Skeletal muscle tissue (tissue), 4 donors: ENCODE data around the gene DRC3. TPM values are rescaled to one million over a fixed set of nuclear protein-coding genes. Genes with fewer than 3 reads are reported as not detected.
"Not testable (repeated sequence)": the region's sequence is repeated elsewhere in the genome, so short reads cannot be mapped to it uniquely, and the experiment has no call there.

ENCODE experiments used
- H3K27ac ChIP-seq: one replicate; pipeline ENCODE4 v1.7.0; 2013; ENCODE audit warnings: mild to moderate bottlenecking, low read depth, low read length, inconsistent platforms
- H3K27me3 ChIP-seq, 3 donors: one replicate each; pipeline ENCODE4 v1.7.0; 2013; ENCODE audit warnings: low read length in 3 of 3; ENCODE audit not compliant: control insufficient read depth in 3 of 3, insufficient read depth in 3 of 3
- H3K36me3 ChIP-seq, 3 donors: one replicate each; pipeline ENCODE4 v1.7.0; 2013; ENCODE audit warnings: low read length in 3 of 3; ENCODE audit not compliant: control insufficient read depth in 3 of 3, insufficient read depth in 3 of 3
- H3K4me1 ChIP-seq, 3 donors: one replicate each; pipeline ENCODE4 v1.7.0; 2013; ENCODE audit warnings: low read length in 3 of 3, mild to moderate bottlenecking in 3 of 3; ENCODE audit not compliant: control insufficient read depth in 3 of 3, insufficient read depth in 3 of 3
- H3K4me3 ChIP-seq, 3 donors: one replicate each; pipeline ENCODE4 v1.7.0; 2013; ENCODE audit warnings: low read length in 3 of 3
- H3K9ac ChIP-seq, 3 donors: one replicate each; pipeline ENCODE4 v1.7.0; 2013; ENCODE audit warnings: low read length in 3 of 3, mild to moderate bottlenecking in 3 of 3, moderate library complexity in 2 of 3, low read depth in 1 of 3
- H3K9me3 ChIP-seq, 3 donors: one replicate each; pipeline ENCODE4 v1.7.0; 2013; ENCODE audit warnings: low read length in 3 of 3; ENCODE audit not compliant: control insufficient read depth in 3 of 3
- total RNA-seq: library from RNA; depleted of rRNA; stranded (reverse); fragments of >200 nt; gene quantifications from one replicate; pipeline ENCODE4 v1.2.3, GENCODE V29; 2014
- donor health status: Osteomylitis.

DRC3 gene
- total RNA-seq, 1 donor from 2014 or later: 1.0 TPM

- peaks cover 8 to 20% (median 8%) of the 10 kb centered on the region in 3 donors for H3K4me1 ChIP-seq
- no peak overlapping the region for H3K27ac ChIP-seq
- no peaks in the 10 kb centered on the region for H3K9me3 ChIP-seq
Measured at GRCh38 chr17:17951524-17951923, 21.1 kb upstream of the DRC3 start.

GRCh38 chr17:17952691-17953090 is 20.0 kb upstream of the DRC3 start:
- no peak overlapping the region for H3K9ac ChIP-seq
- no peaks in the 10 kb centered on the region for H3K9me3 ChIP-seq
- no peaks in the 10 kb centered on the region for H3K27me3 ChIP-seq
- peaks cover 0 to 5% (median 0%) of the 10 kb centered on the region in 3 donors for H3K36me3 ChIP-seq
- no peak overlapping the region for H3K4me3 ChIP-seq
- peaks cover 0 to 11% (median 2%) of the 10 kb centered on the region in 3 donors for H3K4me1 ChIP-seq
- H3K27ac ChIP-seq: no peak overlapping the region

More at GRCh38 chr17:17951524-17951923, 21.1 kb upstream of the DRC3 start:
- Histone ChIP-seq H3K4me3 (no peak overlapping the region), H3K36me3 (peaks cover 0 to 5% (median 0%) of the 10 kb centered on the region in 3 donors), H3K27me3 (no peaks in the 10 kb centered on the region), H3K9ac (no peak overlapping the region)

DNA sequence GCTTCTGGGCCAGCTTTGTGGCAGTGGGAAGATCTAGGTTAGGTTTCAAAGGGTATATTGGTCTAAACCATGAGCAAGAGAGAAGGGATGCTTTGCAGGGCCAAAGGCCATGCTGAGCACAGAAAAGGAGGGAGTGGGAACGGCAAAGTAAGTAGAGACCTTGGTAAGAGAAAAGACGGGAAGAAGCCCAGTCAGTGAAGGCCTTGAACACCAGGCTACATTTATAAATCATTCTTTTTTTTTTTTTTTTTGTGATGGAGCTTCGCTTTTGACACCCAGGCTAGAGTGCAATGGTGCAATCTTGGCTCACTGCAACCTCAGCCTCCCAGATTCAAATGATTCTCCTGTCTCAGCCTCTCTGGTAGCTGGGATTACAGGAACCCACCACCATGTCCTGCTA is 18.6 kb upstream of the DRC3 start:
- H3K27ac ChIP-seq: no peak overlapping the region
- peaks cover 11 to 25% (median 14%) of the 10 kb centered on the region in 3 donors for H3K4me1 ChIP-seq
- H3K9ac ChIP-seq: no peak overlapping the region
- no peaks in the 10 kb centered on the region for H3K27me3 ChIP-seq
- H3K4me3 ChIP-seq: no peak overlapping the region
- H3K9me3 ChIP-seq: no peaks in the 10 kb centered on the region
- H3K36me3 ChIP-seq: peaks cover 0 to 5% (median 0%) of the 10 kb centered on the region in 3 donors

GRCh38 chr17:17955790-17956341 is 16.8 kb upstream of the DRC3 start:
- H3K36me3 ChIP-seq, H3K9ac ChIP-seq, H3K4me3 ChIP-seq, H3K27ac ChIP-seq, H3K9me3 ChIP-seq, H3K27me3 ChIP-seq: not testable (repeated sequence)
- peaks cover 23 to 38% (median 25%) of the 10 kb centered on the region in 3 donors for H3K4me1 ChIP-seq

DNA sequence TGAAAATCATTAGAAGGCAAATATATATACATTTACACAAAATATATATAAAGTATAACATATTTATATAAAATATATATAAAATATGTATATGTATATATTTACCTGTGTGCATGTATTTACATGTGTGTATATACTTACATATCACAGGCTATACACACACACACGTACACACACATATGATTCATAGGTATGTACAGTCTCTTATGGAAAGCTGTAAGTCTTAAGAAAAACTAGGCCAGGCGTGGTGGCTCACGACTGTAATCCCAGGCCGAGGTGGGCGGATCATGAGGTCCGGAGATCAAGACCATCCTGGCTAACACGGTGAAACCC is 15.1 kb upstream of the DRC3 start:
- Histone ChIP-seq H3K4me3 (no peak overlapping the region), H3K9me3 (no peaks in the 10 kb centered on the region), H3K27me3 (no peaks in the 10 kb centered on the region), H3K36me3 (peaks cover 0 to 5% (median 0%) of the 10 kb centered on the region in 3 donors), H3K4me1 (peaks cover 23 to 35% (median 25%) of the 10 kb centered on the region in 3 donors), H3K9ac (no peak overlapping the region), H3K27ac (peak overlapping the region; percentile 56)

DNA sequence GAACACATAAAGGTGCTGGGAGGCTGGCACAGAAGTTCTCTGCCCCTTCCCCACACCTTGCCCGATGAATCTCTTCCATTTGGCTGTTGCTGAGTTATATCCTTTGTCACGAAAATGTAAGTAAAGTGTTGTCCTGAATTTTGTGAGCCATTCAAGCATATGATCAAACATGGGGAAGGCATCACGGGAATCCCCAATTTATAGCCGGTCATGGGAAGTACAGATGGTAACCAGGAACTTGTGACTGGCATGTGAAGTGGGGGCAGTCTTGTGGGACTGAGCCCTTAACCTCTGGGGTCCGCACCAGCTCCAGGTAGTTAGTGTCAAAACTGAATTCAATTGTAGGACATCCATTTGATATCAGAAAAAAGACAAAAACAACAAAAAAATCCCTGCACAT is 13.7 kb upstream of the DRC3 start:
- Histone ChIP-seq H3K27me3 (no peaks in the 10 kb centered on the region), H3K4me3 (no peak overlapping the region), H3K9ac (peak overlapping the region in 2 of 3 donors; percentile 14 to 47), H3K27ac (peak overlapping the region; percentile 56), H3K4me1 (peaks cover 28 to 34% (median 28%) of the 10 kb centered on the region in 3 donors), H3K36me3 (peaks cover 0 to 3% (median 0%) of the 10 kb centered on the region in 3 donors), H3K9me3 (no peaks in the 10 kb centered on the region)

DNA sequence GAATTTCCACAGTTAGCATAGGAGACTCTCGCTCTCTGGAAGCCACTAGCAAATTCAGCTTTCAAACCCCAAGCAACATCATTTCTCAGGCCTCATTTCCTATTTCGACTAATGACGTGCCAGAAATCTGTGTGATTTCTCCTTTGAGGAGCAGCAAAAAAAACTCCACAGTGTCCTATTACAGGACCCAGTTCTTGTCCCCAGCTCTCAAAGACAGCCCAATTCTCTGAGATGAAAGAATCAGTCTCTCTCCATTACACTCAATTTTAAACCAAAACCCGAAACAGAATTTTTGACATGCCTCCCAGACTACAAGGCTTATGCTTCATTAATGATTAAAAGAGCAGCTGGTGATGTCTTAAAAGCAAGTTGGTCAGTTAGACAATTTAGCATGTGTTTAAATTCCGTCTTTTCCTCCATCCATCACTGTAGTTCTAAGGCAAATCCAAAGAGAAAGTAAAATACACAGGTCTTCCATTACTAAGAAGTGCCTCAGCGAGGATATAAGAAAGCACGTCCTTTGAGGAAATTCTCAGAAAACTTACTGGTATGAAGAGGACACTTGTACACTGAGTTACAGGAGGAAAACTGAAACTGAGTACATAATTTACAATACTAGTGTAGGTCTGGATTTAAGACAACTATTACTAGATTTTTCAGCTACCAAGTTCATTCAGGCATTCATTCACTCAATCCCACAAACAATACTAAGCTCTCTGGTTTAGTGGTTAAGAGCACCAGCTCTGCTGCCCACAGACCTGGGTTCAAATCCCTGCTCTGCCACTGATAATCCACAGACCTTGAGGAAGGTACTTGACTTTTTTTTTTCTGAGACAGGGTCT is 12.9 kb upstream of the DRC3 start:
- peak overlapping the region in 2 of 3 donors; percentile 9 to 46 for H3K4me3 ChIP-seq
- peaks cover 0 to 3% (median 0%) of the 10 kb centered on the region in 3 donors for H3K36me3 ChIP-seq
- H3K9ac ChIP-seq: peak overlapping the region in 2 of 3 donors; percentile 36 to 47
- no peaks in the 10 kb centered on the region for H3K27me3 ChIP-seq
- H3K27ac ChIP-seq: peak overlapping the region; percentile 56
- H3K9me3 ChIP-seq: no peaks in the 10 kb centered on the region
- H3K4me1 ChIP-seq: peaks cover 28 to 35% (median 31%) of the 10 kb centered on the region in 3 donors

DNA sequence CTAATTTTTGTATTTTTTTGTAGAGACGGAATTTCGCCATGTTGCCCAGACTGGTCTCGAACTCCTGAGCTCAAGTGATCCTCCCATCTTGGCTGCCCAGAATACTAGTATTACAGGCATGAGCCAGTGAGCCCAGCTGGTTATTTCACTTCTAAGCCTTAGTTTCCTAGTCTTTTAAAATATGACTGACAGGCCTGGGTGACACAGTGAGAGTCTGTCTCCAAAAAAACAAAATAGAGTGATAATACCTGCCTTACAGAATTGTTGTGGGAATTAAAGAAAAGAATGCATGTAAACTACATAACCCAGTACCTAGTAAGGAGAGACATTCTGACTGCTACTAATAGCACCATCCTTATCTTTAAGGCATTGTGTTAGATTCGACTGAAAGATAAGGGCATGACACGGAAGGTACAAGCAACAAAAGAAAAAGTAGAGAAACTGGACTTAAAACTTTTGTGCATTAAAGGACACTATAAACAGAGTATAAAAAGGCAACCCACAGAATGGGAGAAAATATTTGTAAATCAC is 12.1 kb upstream of the DRC3 start:
- Histone ChIP-seq H3K36me3 (no peaks in the 10 kb centered on the region), H3K27ac (no peak overlapping the region), H3K27me3 (no peaks in the 10 kb centered on the region), H3K4me1 (peaks cover 30 to 41% (median 35%) of the 10 kb centered on the region in 3 donors), H3K9me3 (no peaks in the 10 kb centered on the region), H3K9ac (no peak overlapping the region), H3K4me3 (no peak overlapping the region)

GRCh38 chr17:17963066-17963465 is 9.6 kb upstream of the DRC3 start:
- no peak overlapping the region for H3K27ac ChIP-seq
- no peaks in the 10 kb centered on the region for H3K27me3 ChIP-seq
- no peaks in the 10 kb centered on the region for H3K36me3 ChIP-seq
- H3K9ac ChIP-seq: no peak overlapping the region
- peaks cover 33 to 43% (median 38%) of the 10 kb centered on the region in 3 donors for H3K4me1 ChIP-seq
- H3K4me3 ChIP-seq: no peak overlapping the region
- no peaks in the 10 kb centered on the region for H3K9me3 ChIP-seq
